Stimulated activated memory B cell treated with anti-CD40 and anti-IgM and Interleukin-4, amounts not matched to agents 10 μg/mL and 1 μg/mL and 100 μg/mL, for 72 hours (primary cell): ENCODE measurements around the gene PHLDA3.
A peak's percentile ranks its signal among the peaks of the same experiment; 100 is the strongest.
"Not testable (repeated sequence)": the region's sequence is repeated elsewhere in the genome, so short reads cannot be mapped to it uniquely, and the experiment has no call there.

ENCODE experiments used
- ATAC-seq: fragments of 150-1000 bp; cut with Tn5 transposase; 2 replicates; pipeline ENCODE4 v1.10.0; 2021
- H3K27ac Mint-ChIP-seq: one replicate; pipeline ENCODE4 v1.8.0; 2022; ENCODE audit warnings: mild to moderate bottlenecking, mixed read lengths
- H3K27me3 Mint-ChIP-seq: one replicate; pipeline ENCODE4 v1.8.0; 2022; ENCODE audit warnings: mixed read lengths
- H3K36me3 Mint-ChIP-seq: one replicate; pipeline ENCODE4 v1.8.0; 2022; ENCODE audit warnings: mixed read lengths
- H3K4me1 Mint-ChIP-seq: one replicate; pipeline ENCODE4 v1.8.0; 2022; ENCODE audit warnings: mixed read lengths
- H3K4me3 Mint-ChIP-seq: one replicate; pipeline ENCODE4 v1.8.0; 2022; ENCODE audit warnings: mild to moderate bottlenecking, moderate library complexity, mixed read lengths
- H3K9me3 Mint-ChIP-seq: one replicate; pipeline ENCODE4 v1.8.0; 2022; ENCODE audit warnings: mixed read lengths

PHLDA3 gene

GRCh38 chr1:201496296-201496690 is 27.3 kb upstream of the PHLDA3 start:
- no peak overlapping the region for H3K4me3 Mint-ChIP-seq
- H3K9me3 Mint-ChIP-seq = peaks cover 2% of the 10 kb centered on the region
- ATAC-seq = no peak
- peaks cover 49% of the 10 kb centered on the region for H3K36me3 Mint-ChIP-seq
- H3K27ac Mint-ChIP-seq = no peak overlapping the region
- H3K27me3 Mint-ChIP-seq = no peaks in the 10 kb centered on the region
- peaks cover 6% of the 10 kb centered on the region for H3K4me1 Mint-ChIP-seq

DNA sequence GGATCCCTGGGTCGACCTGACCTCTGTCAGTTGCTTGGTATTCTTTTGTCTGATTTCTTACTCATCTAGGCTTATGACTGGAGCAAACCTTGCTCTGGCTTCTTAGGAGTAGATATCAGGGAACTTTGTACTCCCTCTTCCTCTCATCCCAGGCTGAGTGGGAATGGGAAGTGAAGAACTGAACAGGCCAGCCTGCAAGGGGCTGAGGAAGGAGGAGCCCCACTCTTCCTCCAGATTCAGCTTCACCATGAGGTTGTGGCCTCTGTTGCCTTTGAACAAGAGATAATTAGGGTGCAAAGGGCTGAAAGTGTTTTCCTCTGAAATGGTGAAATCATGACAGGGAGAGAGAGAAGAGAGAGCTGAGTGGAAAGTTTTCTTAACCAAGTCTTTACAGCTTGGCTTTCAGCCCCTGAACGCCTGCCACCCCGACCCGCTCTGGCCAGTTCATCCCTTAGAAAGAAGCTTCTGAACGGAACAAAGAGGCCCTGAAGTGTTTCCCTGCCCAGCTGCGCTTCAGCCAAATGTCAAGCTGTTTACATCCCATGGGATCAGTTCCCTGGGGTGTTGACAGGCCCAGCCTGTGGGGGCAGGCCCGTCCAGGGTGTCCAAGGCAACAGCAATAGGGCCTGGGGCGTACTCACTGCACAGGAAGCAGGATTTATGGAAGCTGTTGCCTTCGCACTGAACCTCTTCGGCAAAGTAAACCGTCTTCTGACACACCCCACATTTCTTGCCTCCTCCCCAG is 26.7 kb upstream of the PHLDA3 start:
- peaks cover 6% of the 10 kb centered on the region for H3K4me1 Mint-ChIP-seq
- no peak overlapping the region for H3K27ac Mint-ChIP-seq
- peaks cover 49% of the 10 kb centered on the region for H3K36me3 Mint-ChIP-seq
- no peak for ATAC-seq
- peaks cover 2% of the 10 kb centered on the region for H3K9me3 Mint-ChIP-seq
- no peaks in the 10 kb centered on the region for H3K27me3 Mint-ChIP-seq
- H3K4me3 Mint-ChIP-seq = no peak overlapping the region

- ATAC-seq = no peak
- Mint-ChIP-seq H3K36me3 (peaks cover 66% of the 10 kb centered on the region), H3K4me3 (no peak overlapping the region), H3K4me1 (peaks cover 12% of the 10 kb centered on the region), H3K9me3 (peaks cover 2% of the 10 kb centered on the region), H3K27me3 (no peaks in the 10 kb centered on the region), H3K27ac (no peak overlapping the region)
Observed at GRCh38 chr1:201493757-201494617, 25.0 kb upstream of the PHLDA3 start.

DNA sequence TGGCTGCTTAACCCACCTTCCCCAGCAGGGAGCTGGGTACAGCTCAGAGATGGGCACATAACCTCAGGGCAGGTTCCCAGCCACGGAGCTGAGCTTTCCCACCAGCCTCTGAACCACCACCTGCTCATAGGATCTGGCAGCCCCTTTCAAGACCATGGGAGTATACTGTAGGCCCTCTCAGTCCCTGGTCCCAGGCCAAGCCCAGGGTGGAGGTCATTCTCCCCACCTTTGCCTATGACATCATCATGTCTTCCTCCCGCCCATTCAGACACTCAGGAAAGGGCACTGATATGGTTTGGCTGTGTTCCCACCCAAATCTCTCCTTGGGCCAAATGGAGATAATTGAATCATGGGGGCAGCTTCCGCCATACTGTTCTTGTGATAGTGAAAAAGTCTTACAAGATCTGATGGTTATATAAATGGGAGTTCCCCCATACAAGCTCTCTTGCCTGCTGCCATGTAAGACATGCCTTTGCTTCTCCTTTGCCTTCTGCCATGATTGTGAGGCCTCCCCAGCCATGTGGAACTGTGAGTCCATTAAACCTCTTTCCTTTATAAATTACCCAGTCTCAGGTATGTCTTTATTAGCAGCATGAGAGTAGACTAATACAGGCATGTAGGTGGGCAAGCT is 24.2 kb upstream of the PHLDA3 start:
- H3K4me1 Mint-ChIP-seq = peaks cover 11% of the 10 kb centered on the region
- H3K9me3 Mint-ChIP-seq, H3K27me3 Mint-ChIP-seq, ATAC-seq, H3K27ac Mint-ChIP-seq, H3K4me3 Mint-ChIP-seq: not testable (repeated sequence)
- H3K36me3 Mint-ChIP-seq = peaks cover 72% of the 10 kb centered on the region

DNA sequence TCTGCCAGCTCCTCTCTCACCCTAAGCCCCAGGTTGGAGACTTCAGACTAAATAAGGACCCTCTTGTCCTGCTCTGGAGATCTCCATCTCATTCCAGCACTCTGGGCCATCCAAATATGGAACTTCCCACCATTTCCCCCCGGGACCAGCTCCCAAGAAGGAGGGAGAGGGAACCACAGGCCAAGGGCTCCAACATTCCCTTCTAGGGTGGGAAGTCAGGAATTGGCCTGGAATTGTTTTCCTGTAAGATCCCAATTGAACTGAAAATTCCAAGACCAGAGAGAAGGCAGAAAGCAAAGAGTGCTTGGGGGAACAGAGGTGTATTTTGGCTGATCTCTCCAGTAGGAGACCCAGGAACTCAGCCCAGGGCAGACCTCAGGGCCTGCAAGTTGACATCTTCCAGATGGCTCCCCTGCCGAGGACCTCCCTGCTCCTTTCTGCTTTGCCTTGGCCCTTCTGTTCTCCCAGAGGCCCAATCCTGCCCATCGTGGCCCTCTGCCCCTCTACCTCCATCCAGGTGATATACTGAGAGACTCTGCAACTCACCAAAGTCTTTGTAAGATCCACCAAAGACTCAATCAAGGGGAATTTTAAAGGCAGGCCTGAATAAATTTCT is 23.0 kb upstream of the PHLDA3 start:
- Mint-ChIP-seq H3K27me3 (no peaks in the 10 kb centered on the region), H3K4me1 (peaks cover 6% of the 10 kb centered on the region), H3K4me3 (no peak overlapping the region), H3K36me3 (peaks cover 74% of the 10 kb centered on the region), H3K27ac (no peak overlapping the region), H3K9me3 (peaks cover 2% of the 10 kb centered on the region)
- no peak for ATAC-seq

DNA sequence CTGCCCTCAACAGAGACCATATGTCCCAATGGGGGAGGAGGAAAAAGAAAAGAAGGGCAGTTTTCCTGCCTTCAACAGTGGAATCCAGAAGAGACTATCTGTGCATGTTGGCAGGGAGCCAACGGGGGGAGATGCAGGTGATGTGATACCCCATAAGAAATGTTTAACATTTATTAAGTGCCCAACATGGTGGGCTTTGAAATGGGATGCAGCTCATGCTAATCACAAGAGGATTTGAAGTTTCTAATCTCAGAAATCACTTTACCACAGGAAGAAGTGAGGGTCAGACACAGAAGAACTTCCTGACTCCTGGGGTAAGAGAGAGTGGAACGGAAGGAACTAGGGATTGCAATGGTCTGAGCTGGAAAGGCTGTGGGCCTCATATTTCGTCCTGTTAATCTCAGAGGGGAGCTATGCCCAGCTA is 21.7 kb upstream of the PHLDA3 start:
- Mint-ChIP-seq H3K4me1 (peaks cover 6% of the 10 kb centered on the region), H3K4me3 (no peak overlapping the region), H3K9me3 (peaks cover 2% of the 10 kb centered on the region), H3K27ac (no peak overlapping the region), H3K36me3 (peaks cover 69% of the 10 kb centered on the region), H3K27me3 (no peaks in the 10 kb centered on the region)
- no peak for ATAC-seq

GRCh38 chr1:201489643-201490261 is 20.8 kb upstream of the PHLDA3 start:
- Mint-ChIP-seq H3K4me1 (peaks cover 6% of the 10 kb centered on the region), H3K27ac (no peak overlapping the region), H3K36me3 (peaks cover 63% of the 10 kb centered on the region), H3K4me3 (no peak overlapping the region), H3K9me3 (peaks cover 2% of the 10 kb centered on the region), H3K27me3 (no peaks in the 10 kb centered on the region)
- no peak for ATAC-seq

GRCh38 chr1:201488830-201489589 is 20.0 kb upstream of the PHLDA3 start:
- peaks cover 6% of the 10 kb centered on the region for H3K4me1 Mint-ChIP-seq
- H3K4me3 Mint-ChIP-seq = no peak overlapping the region
- no peak for ATAC-seq
- H3K9me3 Mint-ChIP-seq = peaks cover under 1% of the 10 kb centered on the region
- peaks cover 56% of the 10 kb centered on the region for H3K36me3 Mint-ChIP-seq
- H3K27me3 Mint-ChIP-seq = no peaks in the 10 kb centered on the region
- no peak overlapping the region for H3K27ac Mint-ChIP-seq

- ATAC-seq = no peak
- H3K27me3 Mint-ChIP-seq = no peaks in the 10 kb centered on the region
- peaks cover 49% of the 10 kb centered on the region for H3K36me3 Mint-ChIP-seq
- H3K4me1 Mint-ChIP-seq = peaks cover 15% of the 10 kb centered on the region
- H3K4me3 Mint-ChIP-seq = no peak overlapping the region
- H3K9me3 Mint-ChIP-seq = no peaks in the 10 kb centered on the region
- H3K27ac Mint-ChIP-seq = no peak overlapping the region
Observed at GRCh38 chr1:201487742-201488141, 18.8 kb upstream of the PHLDA3 start.

- no peak overlapping the region for H3K27ac Mint-ChIP-seq
- no peak overlapping the region for H3K4me3 Mint-ChIP-seq
- H3K4me1 Mint-ChIP-seq = peaks cover 30% of the 10 kb centered on the region
- no peaks in the 10 kb centered on the region for H3K9me3 Mint-ChIP-seq
- no peaks in the 10 kb centered on the region for H3K27me3 Mint-ChIP-seq
- H3K36me3 Mint-ChIP-seq = peaks cover 37% of the 10 kb centered on the region
- no peak for ATAC-seq
Observed at GRCh38 chr1:201486187-201486586, 17.2 kb upstream of the PHLDA3 start.

DNA sequence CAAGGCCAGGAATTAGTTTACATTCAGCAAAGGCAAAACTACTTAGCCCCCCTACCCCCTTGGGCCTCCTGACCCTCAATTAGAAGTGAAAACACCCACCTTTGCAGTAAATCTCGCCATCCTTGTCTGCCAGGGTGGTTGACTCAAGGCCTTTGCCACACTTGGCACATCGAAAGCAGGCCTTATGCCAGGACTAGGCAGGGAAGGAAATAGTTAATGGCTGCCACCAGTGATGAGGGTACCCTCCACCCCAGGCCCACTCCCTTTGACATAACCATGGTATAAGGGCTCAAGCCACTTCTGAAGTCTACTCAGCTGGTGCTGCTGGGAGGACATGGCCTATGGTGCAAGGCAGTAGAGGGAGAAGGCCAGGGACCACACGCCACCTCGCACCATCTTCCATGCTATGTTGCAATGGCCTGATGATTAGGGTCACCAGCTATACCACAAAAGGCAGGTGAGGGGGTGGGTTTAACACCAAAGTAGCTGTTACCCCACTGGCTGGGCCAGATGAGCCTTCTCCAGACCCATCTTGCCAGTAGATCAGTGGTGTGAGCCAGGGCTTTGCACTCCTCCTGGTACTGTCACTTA is 16.3 kb upstream of the PHLDA3 start:
- Mint-ChIP-seq H3K36me3 (peaks cover 32% of the 10 kb centered on the region), H3K4me1 (peaks cover 39% of the 10 kb centered on the region), H3K27me3 (no peaks in the 10 kb centered on the region), H3K27ac (no peak overlapping the region), H3K4me3 (no peak overlapping the region), H3K9me3 (no peaks in the 10 kb centered on the region)
- no peak for ATAC-seq

- ATAC-seq = no peak
- Mint-ChIP-seq H3K4me1 (peaks cover 37% of the 10 kb centered on the region), H3K36me3 (peaks cover 14% of the 10 kb centered on the region), H3K4me3 (no peak overlapping the region), H3K9me3 (no peaks in the 10 kb centered on the region), H3K27me3 (no peaks in the 10 kb centered on the region), H3K27ac (peak overlapping the region; percentile 38)
Observed at GRCh38 chr1:201483373-201483949, 14.5 kb upstream of the PHLDA3 start.

DNA sequence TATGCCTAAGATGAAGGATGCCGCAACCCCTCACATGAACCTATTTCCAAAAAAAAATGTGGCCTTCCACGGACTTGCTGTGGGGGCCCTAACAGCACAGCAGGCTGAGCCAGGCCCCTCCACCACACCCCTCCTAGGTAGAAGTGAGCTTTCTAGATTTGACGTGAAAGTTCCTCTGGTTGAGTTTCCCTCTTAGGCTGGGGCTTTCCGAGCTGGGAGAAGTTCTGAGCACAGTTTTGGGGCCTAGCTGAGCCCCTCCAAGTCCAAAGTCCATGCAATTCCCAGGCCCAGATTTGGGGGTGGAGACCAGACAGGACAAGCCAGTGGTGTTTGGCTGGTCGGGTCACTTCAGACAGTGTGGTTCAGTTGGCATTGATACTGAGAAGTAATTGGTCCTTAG is 13.8 kb upstream of the PHLDA3 start:
- H3K9me3 Mint-ChIP-seq = no peaks in the 10 kb centered on the region
- peaks cover 37% of the 10 kb centered on the region for H3K4me1 Mint-ChIP-seq
- peak overlapping the region; percentile 38 for H3K27ac Mint-ChIP-seq
- H3K36me3 Mint-ChIP-seq = peaks cover 7% of the 10 kb centered on the region
- H3K4me3 Mint-ChIP-seq = no peak overlapping the region
- H3K27me3 Mint-ChIP-seq = no peaks in the 10 kb centered on the region
- ATAC-seq = peak; percentile 62
